ENCODE measurements around the gene HTR3D.

- TF ChIP-seq POLR2AphosphoS5 (IDR thresholded peaks at IDR 0.05): no peak
- TF ChIP-seq CTCF (IDR thresholded peaks at IDR 0.05; ENCODE audit: poor library complexity, severe bottlenecking): no peak
- TF ChIP-seq RAD21 (conservative IDR thresholded peaks at IDR 0.05): no peak
Measured at GRCh38 chr3:184085389-184085852, 53.9 kb downstream of the HTR3D start.
